HepG2 (cell line): ENCODE measurements around the gene ANXA5. TPM values are rescaled to one million over a fixed set of nuclear protein-coding genes. Genes with fewer than 3 reads are reported as not detected.

Experiments used
- polyA plus RNA-seq, 8 experiments: library from polyadenylated mRNA; depleted of rRNA in 3 of 8; stranded (reverse) in 7 of 8; unstranded in 1 of 8; fragments of >200 nt; fragmentation: Illumina TruSeq in 4 of 8; extraction: Trizol in 4 of 8; gene quantifications; 2 replicates each; pipeline versions ENCODE4 v1.2.1 to v1.2.3, GENCODE V29; 2011 to 2016; ENCODE audit warnings: low read depth in 4 of 8, missing spikeins in 1 of 8, mixed read lengths in 1 of 8; ENCODE audit not compliant: insufficient read depth in 1 of 8
- total RNA-seq, 5 experiments: library from RNA; depleted of rRNA; stranded (reverse); fragments of >200 nt; fragmentation: Illumina TruSeq; extraction: Trizol; gene quantifications; 2 replicates each; pipeline ENCODE4 v1.2.3, GENCODE V29; 2016; ENCODE audit warnings: low read depth in 1 of 5

Gene ANXA5
- total and polyA plus RNA-seq, 2 of the 13 experiments (the other 11 are each of a cell fraction or from before 2014, with no cell fraction given): 209 to 342 TPM

Other genes with a start within 250 kb of the ANXA5 start
- gene SMIM43, start 68.2 kb upstream of the ANXA5 start, total RNA-seq (2016; rRNA removed; fragmentation: Illumina TruSeq; extraction: Trizol): not detected in 2 replicates
- not detected in 2 replicates for gene SMIM43, start 68.2 kb upstream of the ANXA5 start, polyA plus RNA-seq (2011; rRNA removed)
- 48.0 and 61.5 TPM in 2 replicates for gene EXOSC9, start 104.3 kb upstream of the ANXA5 start, total RNA-seq (2016; rRNA removed; fragmentation: Illumina TruSeq; extraction: Trizol)
- 22.0 and 26.0 TPM in 2 replicates for gene EXOSC9, start 104.3 kb upstream of the ANXA5 start, polyA plus RNA-seq (2011; rRNA removed)
- gene CCNA2, start 126.9 kb upstream of the ANXA5 start, total RNA-seq (2016; rRNA removed; fragmentation: Illumina TruSeq; extraction: Trizol): 105 and 160 TPM in 2 replicates
- 16.4 and 31.3 TPM in 2 replicates for gene CCNA2, start 126.9 kb upstream of the ANXA5 start, polyA plus RNA-seq (2011; rRNA removed)
- gene BBS7, start 173.5 kb upstream of the ANXA5 start, total RNA-seq (2016; rRNA removed; fragmentation: Illumina TruSeq; extraction: Trizol): 15.7 and 21.6 TPM in 2 replicates
- 8.8 and 9.0 TPM in 2 replicates for gene BBS7, start 173.5 kb upstream of the ANXA5 start, polyA plus RNA-seq (2011; rRNA removed)